ENCODE results near the gene CILP2. TPM values are rescaled to one million over a fixed set of nuclear protein-coding genes. Genes with fewer than 3 reads are reported as not detected.

Gene CILP2
- total and polyA plus RNA-seq, 2 experiments from 2014 or later: 4.0 to 21.6 TPM

DNA sequence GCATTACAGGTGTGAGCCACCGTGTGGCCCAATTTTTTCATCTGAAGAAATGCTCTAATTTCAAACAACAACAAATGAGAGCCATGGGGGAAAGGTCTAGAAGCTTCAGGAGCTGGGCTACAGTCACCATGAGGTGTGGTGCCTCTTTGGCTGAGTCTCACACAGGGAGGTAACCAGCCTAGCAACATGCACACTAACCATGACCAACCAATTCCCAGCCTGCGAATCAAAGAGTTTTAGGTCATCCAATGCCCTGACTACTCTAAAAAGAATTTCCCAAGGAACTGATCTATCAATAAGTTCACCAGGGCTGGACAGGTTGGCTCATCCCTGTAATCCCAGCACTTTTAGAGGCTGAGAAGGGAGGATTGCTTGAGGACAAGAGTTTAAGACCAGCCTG lies 50.5 kb downstream of the CILP2 start (continued):
- TF ChIP-seq, protein P1, sequence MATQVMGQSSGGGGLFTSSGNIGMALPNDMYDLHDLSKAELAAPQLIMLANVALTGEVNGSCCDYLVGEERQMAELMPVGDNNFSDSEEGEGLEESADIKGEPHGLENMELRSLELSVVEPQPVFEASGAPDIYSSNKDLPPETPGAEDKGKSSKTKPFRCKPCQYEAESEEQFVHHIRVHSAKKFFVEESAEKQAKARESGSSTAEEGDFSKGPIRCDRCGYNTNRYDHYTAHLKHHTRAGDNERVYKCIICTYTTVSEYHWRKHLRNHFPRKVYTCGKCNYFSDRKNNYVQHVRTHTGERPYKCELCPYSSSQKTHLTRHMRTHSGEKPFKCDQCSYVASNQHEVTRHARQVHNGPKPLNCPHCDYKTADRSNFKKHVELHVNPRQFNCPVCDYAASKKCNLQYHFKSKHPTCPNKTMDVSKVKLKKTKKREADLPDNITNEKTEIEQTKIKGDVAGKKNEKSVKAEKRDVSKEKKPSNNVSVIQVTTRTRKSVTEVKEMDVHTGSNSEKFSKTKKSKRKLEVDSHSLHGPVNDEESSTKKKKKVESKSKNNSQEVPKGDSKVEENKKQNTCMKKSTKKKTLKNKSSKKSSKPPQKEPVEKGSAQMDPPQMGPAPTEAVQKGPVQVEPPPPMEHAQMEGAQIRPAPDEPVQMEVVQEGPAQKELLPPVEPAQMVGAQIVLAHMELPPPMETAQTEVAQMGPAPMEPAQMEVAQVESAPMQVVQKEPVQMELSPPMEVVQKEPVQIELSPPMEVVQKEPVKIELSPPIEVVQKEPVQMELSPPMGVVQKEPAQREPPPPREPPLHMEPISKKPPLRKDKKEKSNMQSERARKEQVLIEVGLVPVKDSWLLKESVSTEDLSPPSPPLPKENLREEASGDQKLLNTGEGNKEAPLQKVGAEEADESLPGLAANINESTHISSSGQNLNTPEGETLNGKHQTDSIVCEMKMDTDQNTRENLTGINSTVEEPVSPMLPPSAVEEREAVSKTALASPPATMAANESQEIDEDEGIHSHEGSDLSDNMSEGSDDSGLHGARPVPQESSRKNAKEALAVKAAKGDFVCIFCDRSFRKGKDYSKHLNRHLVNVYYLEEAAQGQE (IDR thresholded peaks at IDR 0.05; ENCODE audit: unreplicated experiment): no peak
- TF ChIP-seq CREB1 (CRISPR knock-in tag; IDR thresholded peaks at IDR 0.05; ENCODE audit: low read depth) (no peak), POLR2AphosphoS5 (IDR thresholded peaks at IDR 0.05; ENCODE audit: low read depth) (no peak)

DNA sequence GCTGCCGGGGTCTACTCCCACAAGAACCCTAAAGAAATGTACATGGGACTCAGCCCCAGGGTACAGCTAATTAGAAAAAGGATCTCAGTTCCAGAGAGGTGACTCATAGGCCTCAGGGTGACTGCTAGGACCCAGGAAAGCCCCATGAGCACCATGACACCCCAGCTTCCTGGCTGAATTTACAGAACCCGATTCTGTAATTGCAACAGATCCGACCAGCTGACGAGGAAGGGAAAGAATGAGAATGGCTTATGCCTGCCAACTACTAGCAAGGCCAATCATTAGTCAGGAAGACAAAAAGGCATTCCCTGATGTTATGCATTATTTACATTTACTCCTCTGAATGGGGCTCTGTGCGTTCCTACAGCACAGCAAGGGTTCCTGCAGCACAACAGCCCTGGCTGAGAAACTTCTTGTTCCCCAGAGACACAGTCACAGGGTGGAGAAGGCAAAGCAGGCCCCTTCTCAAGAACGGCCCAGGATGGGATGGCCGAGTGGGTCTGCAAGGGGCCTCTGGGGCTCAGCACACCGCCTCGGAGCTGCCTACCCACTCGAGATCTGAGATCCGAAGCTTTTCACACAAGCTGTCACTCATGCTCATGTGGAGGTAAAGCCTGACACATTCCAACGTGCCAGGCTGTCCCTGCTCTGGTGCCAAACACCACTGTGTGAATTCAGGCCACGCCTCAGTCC lies 53.2 kb downstream of the CILP2 start:
- peaks cover 8% of the 10 kb centered on the region for H3F3A ChIP-seq (replicated peaks; ENCODE audit: low read depth)
- H3K4me1 Mint-ChIP-seq: peaks cover 24% of the 10 kb centered on the region
- no peaks in the 10 kb centered on the region for H3K36me3 Mint-ChIP-seq (ENCODE audit: low read depth)
- H3K4me2 ChIP-seq: peak overlapping the region; percentile 65
- H3K27me3 Mint-ChIP-seq (ENCODE audit: insufficient read depth, low read depth, poor library complexity): peaks cover 4% of the 10 kb centered on the region
- no peaks in the 10 kb centered on the region; the same call in 1 of the 2 replicates for H4K20me1 ChIP-seq (replicated peaks; ENCODE audit: insufficient read depth)
- peaks cover 20% of the 10 kb centered on the region for H3K4me1 ChIP-seq (ENCODE audit: insufficient read depth)
- H3K9me2 ChIP-seq (ENCODE audit: insufficient read depth): no peaks in the 10 kb centered on the region
- DNase-seq (ENCODE audit: low spot score): peak; percentile 51
- H3K79me2 ChIP-seq (replicated peaks; ENCODE audit: insufficient read depth): no peaks in the 10 kb centered on the region
- peak overlapping the region; percentile 81 for H3K27ac ChIP-seq (ENCODE audit: low read depth)
- H3K9me3 Mint-ChIP-seq: no peaks in the 10 kb centered on the region
- H3K36me3 ChIP-seq (ENCODE audit: insufficient read depth): no peaks in the 10 kb centered on the region
- peak; percentile 84 for ATAC-seq
- peak overlapping the region; percentile 18; the same call in 1 of the 2 replicates for H3K4me3 ChIP-seq
- H2AFZ ChIP-seq: no peak overlapping the region; the same call in 1 of the 2 replicates
- peak overlapping the region; percentile 93 for H3K27ac Mint-ChIP-seq
- H3K27me3 ChIP-seq (ENCODE audit: insufficient read depth): no peaks in the 10 kb centered on the region
- peak overlapping the region; percentile 24; the same call in 2 of the 3 replicates for H3K4me3 Mint-ChIP-seq
- TF ChIP-seq, protein P2, sequence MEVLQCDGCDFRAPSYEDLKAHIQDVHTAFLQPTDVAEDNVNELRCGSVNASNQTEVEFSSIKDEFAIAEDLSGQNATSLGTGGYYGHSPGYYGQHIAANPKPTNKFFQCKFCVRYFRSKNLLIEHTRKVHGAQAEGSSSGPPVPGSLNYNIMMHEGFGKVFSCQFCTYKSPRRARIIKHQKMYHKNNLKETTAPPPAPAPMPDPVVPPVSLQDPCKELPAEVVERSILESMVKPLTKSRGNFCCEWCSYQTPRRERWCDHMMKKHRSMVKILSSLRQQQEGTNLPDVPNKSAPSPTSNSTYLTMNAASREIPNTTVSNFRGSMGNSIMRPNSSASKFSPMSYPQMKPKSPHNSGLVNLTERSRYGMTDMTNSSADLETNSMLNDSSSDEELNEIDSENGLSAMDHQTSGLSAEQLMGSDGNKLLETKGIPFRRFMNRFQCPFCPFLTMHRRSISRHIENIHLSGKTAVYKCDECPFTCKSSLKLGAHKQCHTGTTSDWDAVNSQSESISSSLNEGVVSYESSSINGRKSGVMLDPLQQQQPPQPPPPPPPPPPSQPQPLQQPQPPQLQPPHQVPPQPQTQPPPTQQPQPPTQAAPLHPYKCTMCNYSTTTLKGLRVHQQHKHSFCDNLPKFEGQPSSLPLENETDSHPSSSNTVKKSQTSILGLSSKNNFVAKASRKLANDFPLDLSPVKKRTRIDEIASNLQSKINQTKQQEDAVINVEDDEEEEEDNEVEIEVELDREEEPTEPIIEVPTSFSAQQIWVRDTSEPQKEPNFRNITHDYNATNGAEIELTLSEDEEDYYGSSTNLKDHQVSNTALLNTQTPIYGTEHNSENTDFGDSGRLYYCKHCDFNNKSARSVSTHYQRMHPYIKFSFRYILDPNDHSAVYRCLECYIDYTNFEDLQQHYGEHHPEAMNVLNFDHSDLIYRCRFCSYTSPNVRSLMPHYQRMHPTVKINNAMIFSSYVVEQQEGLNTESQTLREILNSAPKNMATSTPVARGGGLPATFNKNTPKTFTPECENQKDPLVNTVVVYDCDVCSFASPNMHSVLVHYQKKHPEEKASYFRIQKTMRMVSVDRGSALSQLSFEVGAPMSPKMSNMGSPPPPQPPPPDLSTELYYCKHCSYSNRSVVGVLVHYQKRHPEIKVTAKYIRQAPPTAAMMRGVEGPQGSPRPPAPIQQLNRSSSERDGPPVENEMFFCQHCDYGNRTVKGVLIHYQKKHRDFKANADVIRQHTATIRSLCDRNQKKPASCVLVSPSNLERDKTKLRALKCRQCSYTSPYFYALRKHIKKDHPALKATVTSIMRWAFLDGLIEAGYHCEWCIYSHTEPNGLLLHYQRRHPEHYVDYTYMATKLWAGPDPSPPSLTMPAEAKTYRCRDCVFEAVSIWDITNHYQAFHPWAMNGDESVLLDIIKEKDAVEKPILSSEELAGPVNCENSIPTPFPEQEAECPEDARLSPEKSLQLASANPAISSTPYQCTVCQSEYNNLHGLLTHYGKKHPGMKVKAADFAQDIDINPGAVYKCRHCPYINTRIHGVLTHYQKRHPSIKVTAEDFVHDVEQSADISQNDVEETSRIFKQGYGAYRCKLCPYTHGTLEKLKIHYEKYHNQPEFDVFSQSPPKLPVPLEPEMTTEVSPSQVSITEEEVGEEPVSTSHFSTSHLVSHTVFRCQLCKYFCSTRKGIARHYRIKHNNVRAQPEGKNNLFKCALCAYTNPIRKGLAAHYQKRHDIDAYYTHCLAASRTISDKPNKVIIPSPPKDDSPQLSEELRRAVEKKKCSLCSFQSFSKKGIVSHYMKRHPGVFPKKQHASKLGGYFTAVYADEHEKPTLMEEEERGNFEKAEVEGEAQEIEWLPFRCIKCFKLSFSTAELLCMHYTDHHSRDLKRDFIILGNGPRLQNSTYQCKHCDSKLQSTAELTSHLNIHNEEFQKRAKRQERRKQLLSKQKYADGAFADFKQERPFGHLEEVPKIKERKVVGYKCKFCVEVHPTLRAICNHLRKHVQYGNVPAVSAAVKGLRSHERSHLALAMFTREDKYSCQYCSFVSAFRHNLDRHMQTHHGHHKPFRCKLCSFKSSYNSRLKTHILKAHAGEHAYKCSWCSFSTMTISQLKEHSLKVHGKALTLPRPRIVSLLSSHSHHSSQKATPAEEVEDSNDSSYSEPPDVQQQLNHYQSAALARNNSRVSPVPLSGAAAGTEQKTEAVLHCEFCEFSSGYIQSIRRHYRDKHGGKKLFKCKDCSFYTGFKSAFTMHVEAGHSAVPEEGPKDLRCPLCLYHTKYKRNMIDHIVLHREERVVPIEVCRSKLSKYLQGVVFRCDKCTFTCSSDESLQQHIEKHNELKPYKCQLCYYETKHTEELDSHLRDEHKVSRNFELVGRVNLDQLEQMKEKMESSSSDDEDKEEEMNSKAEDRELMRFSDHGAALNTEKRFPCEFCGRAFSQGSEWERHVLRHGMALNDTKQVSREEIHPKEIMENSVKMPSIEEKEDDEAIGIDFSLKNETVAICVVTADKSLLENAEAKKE (CRISPR knock-in tag; IDR thresholded peaks at IDR 0.05): no peak
- no peak for TF ChIP-seq EZH2 (IDR thresholded peaks at IDR 0.05; ENCODE audit: low read depth, unreplicated experiment)
- TF ChIP-seq, protein P3, sequence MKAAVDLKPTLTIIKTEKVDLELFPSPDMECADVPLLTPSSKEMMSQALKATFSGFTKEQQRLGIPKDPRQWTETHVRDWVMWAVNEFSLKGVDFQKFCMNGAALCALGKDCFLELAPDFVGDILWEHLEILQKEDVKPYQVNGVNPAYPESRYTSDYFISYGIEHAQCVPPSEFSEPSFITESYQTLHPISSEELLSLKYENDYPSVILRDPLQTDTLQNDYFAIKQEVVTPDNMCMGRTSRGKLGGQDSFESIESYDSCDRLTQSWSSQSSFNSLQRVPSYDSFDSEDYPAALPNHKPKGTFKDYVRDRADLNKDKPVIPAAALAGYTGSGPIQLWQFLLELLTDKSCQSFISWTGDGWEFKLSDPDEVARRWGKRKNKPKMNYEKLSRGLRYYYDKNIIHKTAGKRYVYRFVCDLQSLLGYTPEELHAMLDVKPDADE (IDR thresholded peaks at IDR 0.05): no peak
- TF ChIP-seq, protein P1 (IDR thresholded peaks at IDR 0.05; ENCODE audit: unreplicated experiment): no peak

Data from GM23338 (cell line).